ENCODE measurements around the gene TTLL13.

DNA sequence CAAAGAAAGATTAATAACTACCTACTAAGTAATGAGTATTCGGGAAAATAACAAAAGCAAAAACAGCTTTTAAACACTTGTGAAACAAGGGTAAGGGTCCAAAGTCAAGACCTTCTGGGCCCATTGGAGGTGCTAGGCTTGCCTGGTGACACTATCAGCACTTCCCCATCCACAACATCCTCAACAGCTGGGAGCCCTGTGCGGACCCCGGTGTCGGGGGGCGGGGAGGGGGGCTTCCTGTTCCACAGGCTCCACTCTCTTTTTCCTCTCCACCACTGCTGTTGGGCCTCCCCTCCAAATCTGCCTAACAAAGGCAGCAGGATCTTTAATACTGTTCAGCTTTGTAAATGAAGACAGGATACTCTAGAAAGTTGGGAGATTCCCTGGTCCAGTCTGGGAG, 37.7 kb downstream of the TTLL13 start:
- TF ChIP-seq, protein P1, sequence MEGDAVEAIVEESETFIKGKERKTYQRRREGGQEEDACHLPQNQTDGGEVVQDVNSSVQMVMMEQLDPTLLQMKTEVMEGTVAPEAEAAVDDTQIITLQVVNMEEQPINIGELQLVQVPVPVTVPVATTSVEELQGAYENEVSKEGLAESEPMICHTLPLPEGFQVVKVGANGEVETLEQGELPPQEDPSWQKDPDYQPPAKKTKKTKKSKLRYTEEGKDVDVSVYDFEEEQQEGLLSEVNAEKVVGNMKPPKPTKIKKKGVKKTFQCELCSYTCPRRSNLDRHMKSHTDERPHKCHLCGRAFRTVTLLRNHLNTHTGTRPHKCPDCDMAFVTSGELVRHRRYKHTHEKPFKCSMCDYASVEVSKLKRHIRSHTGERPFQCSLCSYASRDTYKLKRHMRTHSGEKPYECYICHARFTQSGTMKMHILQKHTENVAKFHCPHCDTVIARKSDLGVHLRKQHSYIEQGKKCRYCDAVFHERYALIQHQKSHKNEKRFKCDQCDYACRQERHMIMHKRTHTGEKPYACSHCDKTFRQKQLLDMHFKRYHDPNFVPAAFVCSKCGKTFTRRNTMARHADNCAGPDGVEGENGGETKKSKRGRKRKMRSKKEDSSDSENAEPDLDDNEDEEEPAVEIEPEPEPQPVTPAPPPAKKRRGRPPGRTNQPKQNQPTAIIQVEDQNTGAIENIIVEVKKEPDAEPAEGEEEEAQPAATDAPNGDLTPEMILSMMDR (IDR thresholded peaks at IDR 0.05): no peak
- no peak for TF ChIP-seq POLR2A (IDR thresholded peaks at IDR 0.05)

Data from lower leg skin (tissue), 3 donors.